SKM-1 treated with dmso at 0.1 percent for 144 hours (cell line): ENCODE results near the gene MS4A4A.
"Not testable (repeated sequence)": the region's sequence is repeated elsewhere in the genome, so short reads cannot be mapped to it uniquely, and the experiment has no call there.

Source experiments
- DNase-seq: peaks from one replicate; lab custom pipeline; 2025; ENCODE audit not compliant: unreplicated experiment; lab: John Stamatoyannopoulos, UW

The MS4A4A gene

DNA sequence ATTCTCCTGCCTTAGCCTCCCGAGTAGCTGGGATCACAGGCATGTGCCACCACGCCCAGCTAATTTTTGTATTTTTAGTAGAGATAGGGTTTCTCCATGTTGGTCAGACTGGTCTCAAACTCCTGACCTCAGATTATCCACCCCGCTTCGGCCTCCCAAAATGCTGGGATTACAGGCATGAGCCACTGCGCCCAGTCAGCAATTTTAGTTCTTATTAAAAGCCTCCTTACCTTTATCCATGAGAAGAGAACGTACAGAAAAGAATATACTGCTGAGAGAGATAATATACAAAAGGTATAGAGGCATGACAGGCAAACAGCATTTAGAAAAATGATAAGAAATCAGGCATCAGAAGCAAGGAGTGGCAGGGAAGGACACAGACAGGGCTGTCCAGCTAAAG is 21.4 kb downstream of the MS4A4A start:
- not testable (repeated sequence) for DNase-seq

DNA sequence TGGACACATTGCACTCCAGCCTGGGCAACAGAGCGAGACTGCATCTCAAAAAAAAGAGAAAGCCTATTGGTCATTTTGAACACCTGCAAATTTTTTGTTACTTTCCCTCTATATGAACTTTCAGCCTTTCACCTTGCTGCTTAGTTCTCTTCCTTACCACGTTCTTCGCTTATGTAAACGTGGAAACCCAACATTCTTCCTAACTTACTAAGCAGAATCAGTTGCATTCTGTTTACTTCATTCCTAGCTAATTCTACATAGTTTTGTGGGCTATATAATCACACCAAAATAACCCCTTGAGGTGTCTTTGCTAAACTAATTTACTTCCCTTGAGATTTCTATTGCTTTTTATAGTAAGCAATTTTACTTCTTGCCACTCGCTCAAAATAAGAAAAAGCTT is 23.2 kb downstream of the MS4A4A start:
- no peak for DNase-seq

- no peak for DNase-seq
Observed at GRCh38 chr11:60305906-60306619, 25.6 kb downstream of the MS4A4A start.

DNA sequence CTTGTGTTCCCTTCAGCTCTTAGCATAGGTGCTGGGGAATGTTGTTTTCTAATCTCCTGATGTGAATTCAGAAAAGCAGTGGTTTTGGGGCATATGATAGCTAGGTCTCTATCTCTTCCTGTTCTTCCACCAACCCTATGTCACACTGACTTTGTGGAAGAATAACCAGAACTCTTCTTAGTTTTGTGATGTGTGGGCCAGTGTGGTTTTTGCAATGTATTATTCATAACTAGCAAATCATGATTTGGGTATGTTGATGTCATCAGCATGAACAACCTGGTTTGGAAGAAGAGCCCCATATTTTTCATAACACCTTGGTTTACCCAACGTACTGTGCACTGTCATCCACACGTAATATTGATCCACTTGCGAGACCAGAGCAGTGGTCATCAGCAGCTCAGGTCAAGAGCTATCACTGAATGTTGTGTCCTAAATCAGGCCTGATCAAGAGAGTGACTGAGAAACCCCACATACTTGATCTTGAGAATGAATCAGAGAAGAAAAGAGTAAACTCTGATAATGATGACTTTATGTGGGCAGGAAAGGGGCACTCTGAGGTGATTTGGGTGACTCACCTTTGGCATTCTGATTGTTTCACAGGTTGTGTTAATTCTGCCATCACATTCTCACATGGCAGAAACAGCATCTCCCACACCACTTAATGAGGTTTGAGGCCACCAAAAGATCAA is 27.2 kb downstream of the MS4A4A start:
- no peak for DNase-seq

GRCh38 chr11:60310407-60310998 is 30.0 kb downstream of the MS4A4A start:
- DNase-seq: no peak

DNA sequence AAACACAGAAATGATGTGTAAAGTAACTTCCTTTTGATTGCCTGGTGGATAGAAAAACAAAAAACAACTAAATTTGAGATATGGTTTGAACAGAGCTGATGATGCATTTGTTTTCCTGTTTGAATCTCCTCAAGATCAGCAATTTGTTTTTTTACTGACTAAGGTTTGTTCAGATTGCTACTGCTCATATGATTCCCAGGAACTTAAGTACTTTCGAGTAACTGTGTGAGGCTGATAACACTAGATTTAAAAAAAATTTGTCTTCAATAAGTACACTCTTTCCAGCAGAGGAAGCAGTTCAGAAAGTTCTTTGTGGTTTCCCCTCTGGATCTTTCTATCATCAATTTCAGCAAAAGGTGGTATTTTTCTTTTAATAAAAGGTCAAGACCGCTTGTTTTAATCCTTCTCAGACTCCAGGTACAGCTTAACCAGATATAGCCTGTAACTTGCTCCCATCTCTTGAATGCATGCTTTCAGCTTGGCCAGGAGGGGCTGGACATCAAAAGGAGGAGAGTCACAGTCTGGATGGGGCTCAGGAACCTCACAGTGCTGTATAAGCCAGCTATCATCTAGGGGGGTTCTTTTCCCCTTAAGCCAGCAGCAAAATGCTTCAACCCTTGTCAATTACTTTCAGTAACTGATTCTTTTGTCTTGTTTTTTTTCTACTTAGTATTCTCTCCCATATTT is 34.3 kb downstream of the MS4A4A start:
- no peak for DNase-seq

- DNase-seq: no peak
Observed at GRCh38 chr11:60315871-60316270, 35.4 kb downstream of the MS4A4A start.

DNA sequence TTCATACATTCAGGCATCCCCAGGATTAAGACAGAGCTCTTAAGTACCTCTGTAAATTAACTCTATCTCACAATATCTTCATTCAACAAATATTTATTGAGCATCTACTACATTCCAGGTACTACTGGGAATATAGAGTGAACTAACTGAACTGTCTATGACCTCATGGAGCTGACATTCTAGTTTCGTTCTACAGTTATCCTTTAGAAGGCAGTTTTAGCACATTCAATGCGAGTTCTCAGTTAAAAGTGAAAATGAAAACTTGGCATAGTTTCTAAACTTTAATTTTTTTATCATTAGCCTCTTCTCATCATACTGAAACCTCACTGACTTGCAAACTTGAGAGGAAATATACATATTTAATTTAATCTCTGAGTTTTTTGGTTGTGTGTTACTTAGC is 35.9 kb downstream of the MS4A4A start:
- no peak for DNase-seq

DNA sequence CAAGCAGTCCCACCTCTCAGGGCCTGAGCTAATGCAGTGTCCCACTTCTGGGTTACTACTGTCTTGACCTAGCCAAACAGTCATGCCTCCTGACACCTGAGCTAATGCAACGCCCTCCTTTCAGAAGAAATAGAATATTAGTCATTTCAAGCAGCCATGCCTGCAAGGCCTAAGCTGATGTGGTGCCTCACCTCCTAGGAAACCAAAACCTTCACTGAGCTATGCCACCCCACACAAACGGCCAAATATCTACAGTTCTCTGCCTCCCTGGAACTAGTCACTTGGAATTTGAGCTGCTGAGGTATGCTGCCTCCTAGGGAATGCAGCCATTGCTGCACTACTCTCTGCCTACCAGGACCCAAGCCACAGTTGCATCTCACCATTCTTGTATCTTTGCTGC is 38.3 kb downstream of the MS4A4A start:
- no peak for DNase-seq

DNA sequence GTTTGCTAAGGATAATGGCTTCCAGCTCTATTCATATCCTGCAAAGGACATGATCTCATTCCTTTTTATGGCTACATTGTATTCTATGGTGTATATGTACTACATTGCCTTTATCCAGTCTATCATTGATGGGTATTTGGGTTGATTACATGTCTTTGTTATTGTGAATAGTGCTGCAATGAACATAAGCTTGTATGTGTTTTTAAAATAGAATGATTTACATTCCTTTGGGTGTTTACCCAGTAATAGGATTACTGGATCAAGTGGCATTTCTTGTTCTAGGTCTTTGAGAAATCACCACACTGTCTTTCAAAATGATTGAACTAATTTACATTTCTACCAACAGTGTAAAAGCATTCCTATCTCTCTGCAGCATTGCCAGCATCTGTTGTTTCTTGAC is 40.6 kb downstream of the MS4A4A start:
- no peak for DNase-seq

DNA sequence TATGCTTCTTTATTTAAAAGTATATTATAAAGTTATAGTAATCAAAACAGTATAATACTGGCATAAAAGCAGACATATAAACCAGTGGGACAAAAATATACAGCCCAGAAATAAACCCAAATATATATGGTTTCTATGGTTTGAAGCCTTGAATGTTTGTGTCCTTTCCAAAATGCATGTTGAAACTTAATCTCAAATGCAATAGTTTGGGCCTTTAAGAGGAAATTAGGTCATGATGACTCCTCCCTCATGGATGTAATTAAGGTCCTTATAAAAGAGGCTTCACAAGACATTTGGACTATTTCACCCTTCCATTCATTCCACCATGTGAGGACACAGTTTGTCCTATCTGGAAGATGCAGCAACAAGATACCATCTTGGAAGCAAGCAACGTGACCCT is 46.5 kb downstream of the MS4A4A start, which contains the start of gene MS4A6E:
MS4A6E (plus strand) TSS at position 301 of the 400 bp plus-strand sequence. CDS start 7,641 bp downstream, outside the sequence.
- DNase-seq: no peak

DNA sequence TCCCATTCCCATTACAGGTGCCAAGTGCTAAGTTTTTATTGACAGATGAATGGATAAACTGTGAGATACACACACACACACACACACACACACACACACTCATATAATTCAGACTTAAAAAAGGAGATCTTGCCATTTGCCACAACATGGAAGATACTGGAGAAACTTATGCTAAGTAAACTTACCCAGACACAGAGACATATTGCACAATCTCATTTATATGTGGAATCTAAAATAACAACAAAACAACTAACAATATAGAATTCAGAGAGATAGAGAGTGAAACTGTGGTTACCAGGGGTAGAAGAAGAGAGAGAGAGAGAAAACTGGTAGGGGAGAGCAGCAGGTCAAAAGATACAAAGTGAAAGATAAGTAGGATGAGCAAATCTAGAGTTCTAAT is 48.0 kb downstream of the MS4A4A start:
- DNase-seq: no peak

DNA sequence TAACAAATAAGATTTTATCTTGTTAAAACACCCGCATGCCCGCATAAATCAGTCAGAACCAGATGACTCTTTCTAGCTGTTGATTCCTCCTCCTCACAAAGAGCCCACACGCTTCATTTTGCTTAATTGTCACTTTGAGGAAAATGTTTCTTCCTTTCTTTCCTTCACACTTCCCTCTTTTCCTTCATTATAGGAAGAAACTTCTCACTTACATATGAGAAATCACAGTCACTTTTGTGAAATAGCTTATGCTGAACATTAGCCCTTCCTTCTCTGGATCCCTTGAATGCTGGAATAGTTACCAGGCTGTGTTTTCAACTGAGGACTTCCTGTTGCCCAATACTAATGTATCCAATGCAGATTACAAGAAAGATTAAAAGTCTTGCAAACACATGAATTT is 52.4 kb downstream of the MS4A4A start:
- DNase-seq: no peak

- DNase-seq: peak; percentile 58
Observed at GRCh38 chr11:60334005-60334620, 53.6 kb downstream of the MS4A4A start.

- DNase-seq: no peak
Observed at GRCh38 chr11:60336767-60337391, 56.4 kb downstream of the MS4A4A start.

- DNase-seq: no peak
Observed at GRCh38 chr11:60338053-60338452, 57.6 kb downstream of the MS4A4A start.

GRCh38 chr11:60339356-60339755 is 58.9 kb downstream of the MS4A4A start:
- no peak for DNase-seq

DNA sequence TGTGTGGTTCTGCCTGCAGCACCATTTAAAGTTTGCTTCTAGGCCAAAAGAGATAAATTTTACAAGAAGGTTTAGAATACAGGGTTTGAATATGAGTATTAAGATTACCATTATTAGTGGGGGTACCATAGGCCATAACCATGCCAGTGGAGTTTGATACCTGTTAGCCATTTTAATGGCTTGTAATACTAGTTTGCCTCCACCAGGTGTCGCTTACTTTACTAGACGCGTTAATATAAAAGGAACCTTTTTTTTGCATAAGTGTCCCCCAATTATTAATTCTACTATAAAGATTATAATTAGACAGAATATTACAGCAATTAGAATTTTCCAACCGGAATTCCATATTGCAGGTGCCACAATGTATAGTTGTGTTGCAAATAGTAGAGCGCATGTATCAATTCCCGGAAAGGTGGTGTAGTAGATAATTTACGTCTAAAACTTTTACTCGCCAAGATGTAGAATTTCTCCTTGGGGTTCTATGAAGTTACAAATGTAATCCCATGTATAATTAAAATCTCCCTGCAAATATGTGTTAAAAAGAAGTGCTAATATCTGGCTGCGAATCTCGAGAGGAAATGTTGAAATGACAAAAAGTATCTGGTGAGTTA is 62.7 kb downstream of the MS4A4A start:
- DNase-seq: no peak

- DNase-seq: no peak
Observed at GRCh38 chr11:60344146-60344545, 63.7 kb downstream of the MS4A4A start.

DNA sequence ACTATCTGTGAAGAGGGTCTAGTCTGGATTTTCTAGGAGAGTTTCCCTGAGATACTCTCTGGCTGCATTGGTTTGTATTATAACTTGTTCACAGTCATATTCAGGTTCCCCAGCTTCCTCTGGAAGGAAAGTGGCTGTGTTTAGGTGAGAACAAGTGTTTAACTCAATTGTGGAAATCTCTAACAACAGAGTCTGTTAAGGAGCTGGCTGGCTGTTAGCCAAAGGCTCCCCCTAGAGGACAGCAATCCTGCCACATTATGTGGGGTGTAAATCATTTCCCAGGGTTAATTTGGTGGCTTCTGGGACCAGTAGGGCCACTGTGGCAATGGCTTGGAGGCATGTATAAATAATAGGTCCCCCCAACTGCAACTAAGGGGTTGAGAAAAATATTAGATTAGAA is 65.0 kb downstream of the MS4A4A start:
- no peak for DNase-seq
